ENCODE data around the gene AOAH. TPM values are rescaled to one million over a fixed set of nuclear protein-coding genes. Genes with fewer than 3 reads are reported as not detected.
"Not testable (repeated sequence)": the region's sequence is repeated elsewhere in the genome, so short reads cannot be mapped to it uniquely, and the experiment has no call there.

Gene AOAH
- total RNA-seq, 1 donor from 2014 or later: 12.3 TPM

GRCh38 chr7:36739351-36739750 lies 15.1 kb upstream of the AOAH start:
- no peak for DNase-seq (ENCODE audit: low spot score)

DNA sequence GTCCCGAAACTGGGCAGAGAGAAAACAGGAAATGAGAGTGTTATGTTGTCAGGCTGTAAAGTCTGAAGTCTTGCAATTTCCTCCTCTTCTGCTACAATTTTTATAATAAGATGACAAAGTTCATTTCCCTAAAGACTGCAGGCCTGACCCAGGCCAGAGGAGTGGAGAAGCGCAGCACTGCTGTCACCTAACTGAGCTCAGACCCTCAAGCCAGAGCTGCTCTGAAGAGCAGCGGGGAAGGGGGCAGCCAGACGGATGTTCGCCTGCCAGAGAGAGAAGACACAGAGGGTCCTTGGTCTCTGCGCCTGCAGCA lies 12.6 kb upstream of the AOAH start:
- no peak for DNase-seq (ENCODE audit: low spot score)

DNA sequence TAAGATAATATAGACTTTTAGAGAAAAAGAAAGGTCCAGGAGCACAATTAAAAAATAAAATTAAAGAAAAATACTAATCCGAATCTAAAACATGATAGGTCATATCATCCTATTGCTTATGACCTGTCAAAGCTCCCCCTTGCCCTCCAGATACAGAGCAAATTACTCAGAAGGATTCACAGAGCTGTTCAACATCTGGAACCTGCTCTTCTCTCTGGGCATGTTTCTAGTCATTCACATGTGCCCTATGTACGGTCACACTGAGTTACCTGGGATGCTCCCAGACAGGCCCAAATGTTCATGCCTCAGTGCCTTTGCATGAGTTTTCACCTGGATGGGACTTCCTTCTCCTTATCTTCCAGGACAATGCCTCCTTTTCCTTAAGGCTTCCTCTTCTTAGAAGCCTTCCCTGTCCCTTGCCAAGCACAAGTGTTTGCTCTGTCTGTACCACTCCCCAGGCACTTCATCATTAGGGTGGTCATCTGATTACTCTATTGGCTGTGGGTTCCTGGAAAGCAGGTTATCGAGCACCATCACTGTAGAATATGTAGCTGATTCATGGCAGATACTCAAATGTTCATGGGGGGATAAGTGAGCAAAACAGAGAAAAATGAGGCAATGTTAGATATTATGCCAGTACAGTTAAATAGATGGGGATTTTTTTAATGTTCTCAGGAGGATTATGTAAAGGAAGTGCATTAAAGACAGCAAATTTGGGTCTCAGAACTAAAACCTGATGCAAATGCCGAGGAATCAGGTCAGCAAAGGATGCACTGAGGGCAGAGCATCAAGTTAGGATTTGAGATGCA lies 12.0 kb upstream of the AOAH start:
- DNase-seq (ENCODE audit: low spot score): no peak

- DNase-seq (ENCODE audit: low spot score): no peak
Measured at GRCh38 chr7:36735172-36735571, 10.9 kb upstream of the AOAH start.

DNA sequence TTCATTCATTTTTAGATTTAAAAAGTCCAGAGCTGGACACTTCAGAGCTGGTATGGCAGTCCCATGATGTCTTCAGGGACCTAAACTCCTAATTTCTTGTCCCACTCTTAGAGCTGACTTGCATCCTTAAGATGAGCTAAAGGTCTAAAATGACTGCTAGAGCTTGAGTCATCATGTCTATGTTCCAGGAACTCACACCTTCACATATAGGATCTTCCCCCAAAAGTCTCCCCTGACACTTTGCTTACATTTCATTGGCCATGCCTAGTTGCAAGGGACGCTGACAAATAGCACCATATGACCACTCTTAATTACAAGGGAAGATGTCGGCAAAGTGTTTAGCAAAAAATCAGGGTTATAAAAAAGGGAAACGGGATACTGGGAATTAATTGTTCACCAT lies 10.4 kb upstream of the AOAH start:
- no peak for DNase-seq (ENCODE audit: low spot score)

DNA sequence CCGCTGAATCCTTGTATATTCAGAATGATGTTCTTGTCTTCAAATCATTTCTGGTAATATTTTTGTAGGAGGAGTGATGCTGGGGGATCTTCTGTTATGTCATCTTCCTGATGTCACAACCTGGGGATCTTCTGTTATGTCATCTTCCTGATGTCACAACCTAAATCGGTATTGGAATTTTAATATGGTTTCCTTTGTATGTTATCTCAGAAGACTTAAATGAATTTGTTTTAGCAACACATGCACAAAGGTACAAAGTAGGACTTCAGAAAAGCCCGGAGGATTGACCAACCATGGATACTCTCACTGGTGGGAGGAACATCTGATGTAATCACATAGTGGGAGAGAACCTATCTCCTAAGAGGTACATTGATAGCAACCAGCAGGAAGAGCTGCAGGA lies 9.1 kb upstream of the AOAH start:
- DNase-seq (ENCODE audit: low spot score): no peak

DNA sequence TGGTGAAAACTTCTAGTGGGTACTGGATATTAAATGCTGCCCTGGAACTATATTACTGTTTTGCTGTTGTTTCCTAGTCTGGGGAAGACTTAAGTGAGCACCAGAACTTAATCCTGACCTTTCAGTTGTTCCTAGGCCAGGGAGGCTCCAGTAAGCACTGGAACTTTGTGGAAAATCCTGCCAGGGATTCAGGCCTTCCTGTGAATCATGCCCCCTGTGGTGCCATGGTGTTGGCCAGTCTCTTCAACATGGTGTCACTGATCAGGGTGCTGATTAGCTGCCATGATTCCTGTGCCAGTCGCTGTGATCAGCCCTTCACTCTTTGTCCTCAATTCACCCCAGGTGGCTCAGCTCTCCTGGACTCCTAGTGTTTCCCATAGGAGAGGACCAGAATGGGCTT lies 8.5 kb upstream of the AOAH start:
- DNase-seq (ENCODE audit: low spot score): no peak

- DNase-seq (ENCODE audit: low spot score): no peak
Measured at GRCh38 chr7:36730046-36730445, 5.8 kb upstream of the AOAH start.

GRCh38 chr7:36728143-36728542 lies 3.8 kb upstream of the AOAH start:
- DNase-seq (ENCODE audit: low spot score): no peak

GRCh38 chr7:36726806-36727503 lies 2.7 kb upstream of the AOAH start:
- no peak for DNase-seq (ENCODE audit: low spot score)

- DNase-seq (ENCODE audit: low spot score): no peak
Measured at GRCh38 chr7:36726311-36726710, 2.0 kb upstream of the AOAH start.

DNA sequence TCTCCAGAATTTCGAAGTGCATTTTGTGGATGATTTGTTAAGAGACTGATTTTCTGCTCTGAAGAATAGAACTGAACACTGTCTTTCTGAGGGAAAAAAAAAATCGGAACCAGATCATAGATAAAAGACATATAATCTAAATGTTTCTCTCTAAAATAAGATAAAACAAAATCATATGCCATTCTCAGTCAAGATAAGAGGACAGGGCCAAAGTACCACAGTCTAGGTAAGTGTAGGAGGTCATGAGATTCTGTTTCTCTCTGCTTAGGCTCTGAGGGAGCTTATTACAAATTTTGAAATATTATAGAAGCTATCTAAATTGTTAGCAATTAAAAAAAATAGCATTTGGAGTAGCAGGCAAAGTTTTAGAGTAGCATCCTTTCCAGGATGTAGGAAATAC lies 702 bp upstream of the AOAH start:
- DNase-seq (ENCODE audit: low spot score): no peak

GRCh38 chr7:36723291-36723690 lies 1.0 kb downstream of the AOAH start:
- DNase-seq (ENCODE audit: low spot score): no peak

DNA sequence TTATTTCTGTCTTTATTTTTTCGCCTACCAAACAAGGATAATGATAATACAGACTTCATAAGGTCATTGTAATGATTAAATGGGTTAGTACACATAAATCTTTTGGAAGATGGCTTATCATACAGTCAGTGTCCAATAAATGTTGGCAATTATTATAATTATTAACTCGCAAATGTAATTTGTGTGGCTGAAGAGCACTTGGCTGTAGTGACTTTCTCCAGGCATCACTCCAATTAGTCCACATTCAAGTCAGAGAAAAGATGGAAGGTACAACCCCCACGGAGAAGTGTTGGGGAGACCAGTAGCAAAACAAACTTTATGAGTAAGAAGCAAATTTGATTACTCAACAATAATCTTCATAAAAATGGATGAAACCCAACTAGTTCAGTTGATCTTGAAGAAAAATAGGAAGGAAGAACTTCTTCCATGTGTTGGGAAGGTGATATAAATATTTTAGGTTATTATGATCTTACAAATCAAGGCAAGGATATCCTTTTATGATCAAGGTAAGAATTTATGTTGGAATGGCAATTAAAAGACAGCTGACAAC lies 5.1 kb downstream of the AOAH start:
- DNase-seq (ENCODE audit: low spot score): no peak

- DNase-seq (ENCODE audit: low spot score): no peak
Measured at GRCh38 chr7:36717586-36717985, 6.7 kb downstream of the AOAH start.

DNA sequence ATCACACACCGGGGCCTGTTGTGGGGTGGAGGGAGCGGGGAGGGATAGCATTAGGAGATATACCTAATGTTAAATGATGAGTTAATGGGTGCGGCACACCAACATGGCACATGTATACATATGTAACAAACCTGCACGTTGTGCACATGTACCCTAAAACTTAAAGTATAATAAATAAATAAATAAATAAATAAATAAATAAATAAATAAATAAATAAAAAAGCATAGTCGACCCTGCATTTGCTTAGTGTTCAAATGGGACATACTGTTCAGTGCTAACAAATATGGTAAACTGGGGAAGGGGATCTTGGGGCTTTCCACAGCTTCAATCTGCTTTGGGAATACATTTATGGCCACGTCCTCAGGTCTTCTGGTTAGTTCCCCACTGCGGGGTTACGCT lies 7.5 kb downstream of the AOAH start:
- not testable (repeated sequence) for DNase-seq (ENCODE audit: low spot score)

GRCh38 chr7:36712015-36712414 lies 12.3 kb downstream of the AOAH start:
- no peak for DNase-seq (ENCODE audit: low spot score)

- no peak for DNase-seq (ENCODE audit: low spot score)
Measured at GRCh38 chr7:36711256-36711655, 13.0 kb downstream of the AOAH start.

DNA sequence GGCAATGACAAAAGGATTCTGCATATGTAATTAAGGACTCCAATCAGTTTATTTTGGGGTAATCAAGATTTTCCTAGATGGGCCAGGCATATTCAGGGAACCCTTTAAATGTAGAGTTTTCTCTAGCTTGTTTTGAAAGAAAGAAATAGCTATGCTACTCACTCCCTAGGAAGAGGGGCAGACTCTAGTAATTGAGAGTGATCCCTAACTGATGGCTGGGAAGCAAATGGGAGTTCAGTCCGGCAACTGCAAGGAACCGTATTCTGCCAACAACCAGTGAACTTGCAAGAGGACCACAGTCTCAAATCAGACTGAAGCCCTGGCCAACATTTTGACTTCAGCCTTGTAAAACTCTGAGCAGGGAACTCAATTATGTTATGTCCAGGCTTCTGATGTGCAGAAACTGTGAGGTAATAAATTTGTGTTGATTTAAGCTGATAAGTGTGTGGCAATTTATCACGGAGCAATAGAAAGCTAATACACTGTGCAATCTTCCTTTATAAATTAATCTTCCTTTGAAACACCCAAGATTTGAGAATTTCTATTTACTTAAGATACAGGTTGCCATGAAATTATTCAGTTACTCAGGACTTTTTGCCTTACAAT lies 14.0 kb downstream of the AOAH start:
- no peak for DNase-seq (ENCODE audit: low spot score)

DNA sequence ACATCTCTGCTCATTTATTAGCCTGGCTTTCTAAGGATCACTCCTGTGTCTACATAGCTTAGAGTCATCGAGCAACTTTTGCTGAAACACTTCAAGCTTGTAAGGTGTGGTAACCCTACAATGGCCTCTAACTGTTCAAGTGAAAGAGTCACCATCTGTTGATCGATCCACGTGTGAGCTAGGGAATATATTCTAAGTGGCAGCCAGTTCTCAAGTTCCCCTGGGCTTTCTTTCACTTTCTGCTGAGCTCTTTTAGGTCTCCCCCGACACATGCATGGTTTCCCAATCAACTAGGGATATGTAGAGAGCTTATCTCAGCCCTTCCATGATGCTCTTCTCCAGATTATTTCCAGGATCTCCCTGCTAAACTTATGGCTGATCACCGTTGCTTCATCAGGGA lies 15.5 kb downstream of the AOAH start:
- no peak for DNase-seq (ENCODE audit: low spot score)

- DNase-seq (ENCODE audit: low spot score): no peak
Measured at GRCh38 chr7:36707898-36708297, 16.4 kb downstream of the AOAH start.

GRCh38 chr7:36707465-36707864 lies 16.8 kb downstream of the AOAH start:
- DNase-seq (ENCODE audit: low spot score): no peak

DNA sequence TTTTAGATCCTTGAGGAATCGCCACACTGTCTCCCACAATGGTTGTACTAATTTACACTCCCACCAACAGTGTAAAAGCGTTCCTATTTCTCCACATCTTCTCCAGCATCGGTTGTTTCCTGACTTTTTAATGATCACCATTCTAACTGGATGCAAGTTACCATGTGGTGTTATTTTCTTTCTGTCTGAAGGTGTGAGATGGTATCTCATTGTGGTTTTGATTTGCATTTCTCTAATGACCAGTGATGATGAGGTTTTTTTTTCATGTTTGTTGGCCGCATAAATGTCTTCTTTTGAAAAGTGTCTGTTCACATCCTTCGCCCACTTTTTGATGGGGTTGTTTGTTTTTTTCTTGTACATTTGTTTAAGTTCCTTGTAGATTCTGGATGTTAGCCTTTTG lies 20.4 kb downstream of the AOAH start:
- not testable (repeated sequence) for DNase-seq (ENCODE audit: low spot score)
